ENCODE measurements around the gene KCNMB2. TPM values are rescaled to one million over a fixed set of nuclear protein-coding genes. Genes with fewer than 3 reads are reported as not detected.

Gene KCNMB2
- total RNA-seq, 1 donor from 2014 or later = 2.6 TPM

DNA sequence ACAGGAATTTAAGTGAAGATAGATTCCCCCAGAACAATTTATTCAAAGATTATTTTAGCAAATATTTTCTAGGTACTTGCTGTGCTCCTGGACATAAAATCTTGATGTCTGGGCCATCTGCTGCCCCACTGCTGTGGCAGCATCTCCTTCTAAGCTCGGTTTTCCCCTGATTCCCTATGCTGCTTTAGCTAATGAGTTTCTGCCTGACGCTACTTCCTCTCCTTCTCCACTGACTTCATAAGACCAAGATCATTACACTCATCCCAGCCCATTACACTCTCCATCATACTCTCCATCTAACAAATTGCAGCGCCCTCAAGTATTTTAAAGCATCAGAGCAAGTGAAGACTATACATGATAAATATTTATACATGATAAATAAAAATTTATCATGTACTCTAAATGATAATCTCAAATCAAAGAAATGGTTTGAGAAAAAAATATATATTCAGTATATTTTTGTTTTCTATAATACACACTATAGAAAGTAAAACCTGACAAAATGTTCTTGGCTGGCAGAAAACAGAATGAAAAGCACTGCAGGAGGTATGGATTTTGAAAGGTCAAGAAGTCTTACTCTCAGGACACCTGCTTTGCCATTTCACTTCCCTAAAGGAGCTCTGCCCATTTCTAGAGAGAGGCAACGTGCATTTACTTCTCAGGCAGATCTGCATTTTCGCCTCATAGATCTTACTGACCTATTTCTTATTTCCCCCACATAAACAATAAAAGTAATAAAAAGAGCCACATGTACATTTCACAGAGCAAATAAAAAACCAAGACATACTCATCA is 232.0 kb downstream of the KCNMB2 start:
- intact Hi-C loops (cut with DNase I) = no loop called here
- DNase-seq (no peak), ATAC-seq (ENCODE audit: poor library complexity) (no peak)

DNA sequence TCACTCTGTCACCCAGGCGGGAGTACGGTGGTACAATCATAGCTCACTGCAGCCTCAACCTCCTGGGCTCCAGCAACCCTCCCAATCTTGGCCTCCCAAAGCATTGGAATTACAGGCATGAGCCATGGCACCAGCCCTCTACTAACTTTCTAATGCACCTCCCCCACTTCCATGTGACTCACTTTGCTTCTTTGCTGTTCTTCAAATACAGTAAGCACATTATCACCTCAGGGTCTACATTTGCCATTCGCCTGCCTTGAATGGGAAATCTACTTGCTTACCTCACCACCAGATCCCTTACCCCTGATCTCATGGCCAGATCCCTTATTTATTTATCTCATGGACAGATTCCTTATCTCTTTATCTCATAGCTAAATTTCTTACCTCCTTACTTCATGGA is 235.3 kb downstream of the KCNMB2 start:
- no peak for ATAC-seq (ENCODE audit: poor library complexity)
- no peak for DNase-seq
- intact Hi-C loops (cut with DNase I) = no loop called here

DNA sequence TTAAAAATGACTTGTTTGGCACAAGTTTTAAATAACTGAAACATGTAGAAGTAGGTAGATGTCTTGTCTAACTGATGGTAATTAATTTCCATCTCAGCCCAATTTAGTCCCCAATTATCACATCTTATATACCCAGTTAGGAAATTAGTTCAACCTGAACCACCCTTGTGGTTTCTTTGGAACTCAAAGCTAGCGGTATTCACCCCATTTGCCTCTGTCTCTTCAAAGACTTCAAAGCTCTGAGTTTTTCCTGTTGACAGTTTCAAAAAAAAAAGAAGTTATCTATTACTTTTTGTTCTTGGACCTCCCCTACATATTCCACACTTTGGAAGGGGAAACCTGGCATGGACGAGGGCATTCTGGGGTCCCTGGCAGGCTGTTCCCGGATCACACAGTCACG is 236.5 kb downstream of the KCNMB2 start:
- DNase-seq = no peak
- ATAC-seq (ENCODE audit: poor library complexity) = no peak
- intact Hi-C loops (cut with DNase I) = no loop called here

DNA sequence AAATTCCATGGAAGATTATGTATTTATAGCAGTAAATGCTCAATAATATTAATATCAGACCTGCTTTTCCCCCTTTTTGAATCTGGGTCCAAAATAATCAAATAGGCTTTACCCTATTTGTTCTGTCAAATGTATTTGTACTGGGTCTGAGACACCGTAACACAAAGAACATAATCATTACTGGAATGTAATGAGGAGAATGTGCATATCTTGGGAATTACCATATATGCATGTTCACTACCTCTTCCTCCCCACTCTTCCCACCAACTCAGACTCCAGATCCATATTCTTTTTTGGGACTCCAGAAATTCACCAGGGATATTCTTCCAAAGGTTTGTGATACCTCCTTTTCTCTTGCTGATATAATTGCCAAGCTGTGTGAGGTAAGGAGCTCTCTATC is 237.1 kb downstream of the KCNMB2 start:
- intact Hi-C loops (cut with DNase I) = no loop called here
- no peak for ATAC-seq (ENCODE audit: poor library complexity)

DNA sequence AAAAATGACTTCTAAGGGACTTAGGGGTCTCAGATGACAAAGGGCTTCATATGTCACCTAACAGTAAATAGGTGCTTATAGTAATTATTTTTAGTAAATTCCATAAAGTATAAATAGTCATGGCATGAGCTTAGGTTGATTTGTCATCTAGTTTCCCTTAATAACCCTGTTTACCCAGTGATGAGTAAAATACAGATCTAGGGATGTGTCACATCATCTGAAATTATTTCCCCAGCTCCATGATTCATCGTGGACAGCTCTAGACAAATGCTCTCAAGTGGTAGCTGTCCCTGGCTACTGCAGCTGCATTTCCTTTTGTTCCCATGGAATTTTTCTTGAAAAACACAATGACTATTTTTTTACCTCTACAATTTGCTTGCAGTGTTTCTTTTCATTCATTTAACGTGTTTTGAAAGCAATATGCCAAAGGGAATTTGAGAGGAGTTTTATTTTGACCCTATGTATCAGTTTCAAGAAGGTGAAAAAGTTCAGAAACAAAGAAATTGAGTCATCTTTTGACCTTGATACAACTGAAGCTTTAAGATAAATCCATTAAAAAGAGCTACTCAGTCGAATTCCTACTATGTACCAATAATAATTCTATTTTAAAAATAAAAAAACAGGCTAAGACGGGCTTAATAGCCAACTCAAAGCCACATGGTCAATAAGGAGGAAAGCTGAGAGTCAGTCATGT is 241.6 kb downstream of the KCNMB2 start:
- DNase-seq (no peak), ATAC-seq (ENCODE audit: poor library complexity) (no peak)
- intact Hi-C loops (cut with DNase I) = no loop called here

More for the DNA sequence above, 237.1 kb downstream of the KCNMB2 start:
- DNase-seq = no peak

DNA sequence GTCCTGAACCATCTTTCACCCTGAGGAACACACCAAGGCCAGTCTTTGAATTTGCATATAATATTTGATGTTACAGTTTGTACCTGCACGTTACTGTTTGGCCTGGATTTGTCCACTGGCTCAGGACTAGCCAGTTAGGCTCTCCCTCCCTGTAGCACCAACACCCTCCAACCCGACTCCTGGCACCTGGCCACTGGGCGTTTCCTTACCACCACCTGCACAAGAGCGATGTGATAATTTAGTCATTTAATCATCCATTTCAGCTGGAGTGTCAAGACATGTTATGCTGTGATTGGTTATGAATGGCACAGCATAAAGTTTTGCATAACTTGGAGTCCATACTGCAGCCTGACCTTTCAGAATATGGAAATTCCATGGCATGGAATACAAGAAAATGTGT is 242.4 kb downstream of the KCNMB2 start:
- DNase-seq (no peak), ATAC-seq (ENCODE audit: poor library complexity) (no peak)
- intact Hi-C loops (cut with DNase I) = no loop called here

DNA sequence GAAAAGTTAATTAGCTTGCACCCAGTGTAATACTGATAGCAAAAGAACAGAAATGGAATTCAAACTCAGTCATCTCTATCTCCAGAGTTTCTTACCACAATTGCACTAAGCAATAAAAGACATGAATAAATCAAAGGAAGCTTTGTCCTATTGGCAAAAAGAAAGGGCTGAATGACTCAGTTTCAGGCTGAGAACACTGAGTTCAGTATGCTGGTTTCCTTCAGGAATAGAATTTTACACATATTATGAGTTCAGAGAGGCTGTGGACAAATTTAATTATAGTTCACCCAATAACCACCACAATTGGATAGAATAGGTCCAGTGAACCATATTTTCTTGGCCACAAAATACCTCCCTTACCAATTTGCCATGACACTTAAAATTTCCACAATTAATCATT is 249.7 kb downstream of the KCNMB2 start:
- intact Hi-C loops (cut with DNase I) = no loop called here
- ATAC-seq (ENCODE audit: poor library complexity) = no peak
- DNase-seq = no peak

DNA sequence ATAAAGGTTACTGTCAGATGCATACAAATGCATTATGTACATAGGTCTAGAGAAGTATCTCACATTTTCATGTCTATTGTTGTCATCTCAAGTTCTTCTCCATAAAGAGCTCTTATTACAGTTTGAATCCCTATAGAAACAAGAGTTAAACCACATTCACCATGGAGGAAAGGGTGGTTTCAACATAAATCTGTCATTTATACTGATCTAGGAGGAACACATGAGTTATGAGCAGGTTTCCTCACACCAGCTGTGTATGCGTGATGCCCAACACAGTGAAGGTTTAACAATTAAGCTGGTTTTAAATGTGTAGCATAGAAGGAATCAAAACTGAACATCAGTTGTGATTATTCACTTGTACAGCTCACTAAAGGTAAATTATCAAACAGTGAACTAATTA is 251.7 kb downstream of the KCNMB2 start:
- ATAC-seq (ENCODE audit: poor library complexity) (no peak), DNase-seq (no peak)
- intact Hi-C loops (cut with DNase I) = no loop called here

DNA sequence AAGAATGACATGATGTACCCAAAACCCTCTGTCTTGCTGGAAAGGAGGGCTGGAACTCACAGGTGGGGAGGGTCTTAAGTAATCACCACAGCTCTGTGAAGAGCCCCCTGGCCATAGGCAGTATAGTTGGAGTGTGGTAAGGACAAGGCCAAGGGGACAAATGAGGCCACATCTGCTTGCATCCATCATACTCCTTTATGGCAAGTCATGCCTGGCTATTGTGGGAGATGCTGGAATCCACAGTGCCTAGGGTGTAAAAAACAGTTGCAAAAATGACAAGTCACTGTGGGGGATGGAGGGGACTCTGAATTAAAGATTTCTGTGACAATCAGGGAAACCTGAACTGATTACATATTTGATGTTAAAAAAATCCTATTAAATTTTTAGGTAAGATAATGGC is 258.5 kb downstream of the KCNMB2 start:
- DNase-seq = no peak
- intact Hi-C loops (cut with DNase I) = no loop called here
- ATAC-seq (ENCODE audit: poor library complexity) = no peak

DNA sequence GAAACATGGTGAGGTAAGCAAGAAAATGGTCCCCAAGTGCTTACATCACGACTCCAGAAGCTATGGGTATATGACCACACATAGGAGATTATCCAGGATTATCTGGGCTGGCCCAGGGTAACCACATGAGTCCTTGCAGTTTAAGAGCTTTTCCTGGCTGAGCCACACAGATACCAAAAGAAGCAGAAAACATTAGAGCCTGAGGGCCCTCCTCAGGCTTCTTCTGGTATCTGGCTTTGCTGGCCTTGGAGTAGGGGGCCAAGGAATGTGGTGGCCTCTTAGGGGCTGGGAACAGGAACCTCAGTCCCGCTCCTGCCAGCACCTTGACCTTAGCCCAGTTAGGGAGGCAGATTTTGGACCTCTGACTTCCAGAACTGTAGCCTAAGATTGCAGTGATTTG is 259.1 kb downstream of the KCNMB2 start:
- ATAC-seq (ENCODE audit: poor library complexity) (no peak), DNase-seq (no peak)
- intact Hi-C loops (cut with DNase I) = no loop called here

DNA sequence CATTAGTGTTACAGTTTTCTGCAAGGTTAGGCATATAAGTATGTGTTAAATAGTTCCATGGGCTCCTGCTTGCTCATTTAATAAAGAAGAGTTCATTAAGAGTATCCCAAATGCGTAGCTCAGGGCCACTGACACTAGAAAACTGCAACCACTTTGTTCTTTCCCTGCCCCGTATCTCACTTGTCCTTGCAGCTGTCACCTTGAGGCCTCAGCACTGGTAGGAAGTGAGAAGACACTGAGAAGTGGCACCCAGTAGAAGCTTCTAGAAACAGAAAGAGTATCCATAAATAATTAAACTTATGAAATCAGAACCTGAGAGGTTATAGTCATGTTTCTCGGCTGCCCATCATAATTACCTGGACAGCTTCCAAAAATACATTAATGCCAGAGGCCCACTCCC is 266.0 kb downstream of the KCNMB2 start:
- intact Hi-C loops (cut with DNase I) = no loop called here
- ATAC-seq (ENCODE audit: poor library complexity) = no peak
- DNase-seq = no peak

DNA sequence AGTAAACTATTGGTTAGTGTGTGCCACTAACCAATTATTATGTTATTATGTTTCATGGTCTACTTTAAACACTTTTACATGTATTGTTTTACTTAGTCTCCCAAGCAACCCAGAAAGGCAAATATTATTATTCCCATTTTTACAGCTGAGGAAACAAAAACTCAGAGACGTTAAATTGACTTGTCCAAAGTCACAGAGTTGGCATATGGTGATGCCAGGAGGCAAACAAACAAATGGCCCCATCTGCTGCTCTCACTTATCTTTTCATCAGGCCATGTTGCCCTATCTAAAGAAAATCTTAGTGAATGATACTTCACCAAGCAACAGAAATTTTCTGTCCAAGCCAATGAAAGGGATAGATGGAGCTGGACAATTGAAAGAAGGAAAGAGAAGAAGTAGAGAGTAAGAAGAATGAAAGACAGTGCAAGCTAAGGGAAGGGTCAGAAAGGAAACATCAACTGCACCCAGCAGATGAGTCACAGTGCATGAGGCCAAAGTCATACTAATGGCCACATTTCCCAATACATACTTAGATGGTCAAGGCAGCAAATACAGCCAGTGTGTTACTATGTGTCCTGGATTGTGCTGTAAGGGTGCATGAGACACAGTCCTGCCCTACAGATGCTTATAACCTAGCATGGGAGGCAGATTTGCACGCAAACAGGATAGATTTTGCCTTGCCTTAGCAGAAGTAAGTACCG is 266.9 kb downstream of the KCNMB2 start:
- ATAC-seq (ENCODE audit: poor library complexity) = peak; percentile 51
- DNase-seq = no peak

DNA sequence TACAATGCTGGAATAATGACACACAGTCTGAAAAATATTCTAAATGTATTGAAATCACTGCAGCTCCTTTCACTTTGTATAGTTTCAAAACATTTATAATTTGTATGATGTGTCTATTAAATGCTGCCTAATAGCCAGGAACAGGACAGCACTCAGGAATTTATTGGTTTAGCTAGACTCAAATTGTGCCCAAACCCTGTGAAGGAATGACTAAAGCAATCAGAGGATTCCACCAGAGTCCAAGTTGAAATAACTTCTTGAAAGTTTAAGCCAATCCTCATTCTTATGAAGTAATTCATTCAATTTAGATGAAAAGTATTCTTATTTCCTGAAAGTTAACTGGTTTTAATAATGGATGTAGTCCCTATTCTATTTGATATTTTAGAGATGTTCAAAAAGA is 268.4 kb downstream of the KCNMB2 start:
- intact Hi-C loops (cut with DNase I) = no loop called here
- DNase-seq = no peak
- no peak for ATAC-seq (ENCODE audit: poor library complexity)

More for the DNA sequence above, 266.9 kb downstream of the KCNMB2 start:
- intact Hi-C loops (cut with DNase I) = no loop called here

DNA sequence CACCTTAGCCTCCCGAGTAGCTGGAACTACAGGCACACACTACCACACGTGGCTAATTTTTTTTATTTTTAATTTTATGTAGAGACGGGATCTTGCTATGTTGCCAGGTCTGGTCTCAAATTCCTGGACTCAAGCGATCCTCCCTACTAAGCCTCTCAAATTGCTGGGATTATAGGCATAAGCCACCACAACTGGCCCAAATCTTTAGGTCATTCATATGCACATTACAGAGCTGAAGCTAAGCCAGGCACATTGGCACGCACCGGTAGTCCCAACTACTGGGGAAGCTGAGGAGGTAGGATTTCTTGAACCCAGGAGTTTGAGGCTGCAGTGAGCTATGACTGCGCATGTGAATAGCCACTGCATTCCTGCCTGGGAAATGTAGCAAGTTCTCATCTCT is 269.5 kb downstream of the KCNMB2 start:
- intact Hi-C loops (cut with DNase I) = no loop called here
- no peak for ATAC-seq (ENCODE audit: poor library complexity)
- no peak for DNase-seq

DNA sequence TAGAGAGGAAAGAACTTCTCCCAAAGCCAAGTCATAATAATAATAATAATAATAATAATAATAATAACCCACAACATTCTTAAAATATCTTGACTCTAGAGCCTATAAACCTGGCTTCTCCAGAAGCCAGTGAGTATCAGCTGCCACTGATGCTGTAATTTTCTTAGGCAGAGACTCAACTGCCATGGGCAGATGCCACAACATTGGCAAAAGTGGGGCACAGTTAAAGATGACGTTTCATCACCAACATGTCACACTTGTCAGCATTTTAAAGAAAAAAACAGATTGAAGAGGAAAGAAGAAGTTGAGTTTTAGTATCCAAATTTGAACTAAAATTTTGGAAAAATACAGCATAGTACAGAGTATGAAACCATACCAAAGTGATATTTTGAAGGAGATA is 270.4 kb downstream of the KCNMB2 start:
- intact Hi-C loops (cut with DNase I) = no loop called here
- no peak for DNase-seq
- no peak for ATAC-seq (ENCODE audit: poor library complexity)

DNA sequence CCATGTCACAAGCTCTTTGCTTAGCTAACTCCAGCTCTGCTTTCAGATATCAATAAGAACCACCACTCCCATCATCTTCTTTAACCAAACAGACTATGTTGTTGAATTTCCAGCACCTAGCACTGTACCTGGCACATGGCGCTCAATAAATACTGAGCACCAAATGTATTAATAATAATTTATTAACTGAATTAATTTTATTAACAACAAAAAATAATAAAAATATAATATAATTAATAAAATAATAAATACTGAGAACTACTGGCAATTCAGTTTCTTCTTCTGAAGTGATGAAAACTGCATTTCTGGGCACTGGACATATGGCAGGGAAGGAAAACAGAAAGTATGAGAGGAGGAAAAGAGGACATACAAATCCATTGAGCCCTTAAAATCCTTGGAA is 271.5 kb downstream of the KCNMB2 start:
- ATAC-seq (ENCODE audit: poor library complexity) (no peak), DNase-seq (no peak)
- intact Hi-C loops (cut with DNase I) = no loop called here

DNA sequence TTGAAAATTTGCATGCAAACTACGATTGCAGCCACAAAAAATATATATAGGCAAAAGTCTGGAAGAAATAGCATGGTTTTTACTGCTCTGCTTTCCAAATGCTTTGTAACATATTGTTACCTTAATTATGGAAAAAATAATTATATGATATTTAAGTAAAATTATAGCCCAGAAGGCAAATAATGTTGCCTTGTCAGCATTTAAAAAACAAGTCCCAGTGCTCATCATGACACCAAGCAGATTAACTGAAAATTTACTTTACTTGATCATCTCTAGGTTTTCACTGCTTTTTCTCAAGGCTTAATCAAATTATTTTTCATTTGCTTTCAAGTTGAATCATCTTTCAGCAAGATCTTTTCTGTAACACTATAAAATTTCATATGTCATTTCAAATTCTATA is 272.5 kb downstream of the KCNMB2 start:
- DNase-seq (no peak), ATAC-seq (ENCODE audit: poor library complexity) (no peak)
- intact Hi-C loops (cut with DNase I) = no loop called here

DNA sequence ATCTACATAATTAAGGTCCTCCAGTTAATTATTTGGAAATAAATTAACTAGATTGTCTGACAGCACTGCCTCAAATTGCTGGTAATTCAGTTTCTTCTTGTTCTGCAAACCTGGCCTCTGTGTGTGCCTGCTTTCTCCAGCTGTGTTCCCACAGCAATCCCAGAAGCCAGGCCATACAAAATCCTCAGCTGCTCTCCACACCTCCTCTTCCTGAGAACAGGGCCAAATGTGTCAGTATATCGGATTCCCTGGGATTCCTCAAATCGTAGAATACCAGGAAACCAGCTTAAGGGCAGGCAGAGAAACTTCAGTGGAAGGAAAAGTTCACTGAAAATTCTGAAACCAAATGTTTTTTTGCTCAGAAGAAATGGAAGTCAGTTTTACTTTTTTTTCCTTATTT is 273.9 kb downstream of the KCNMB2 start:
- DNase-seq (no peak), ATAC-seq (ENCODE audit: poor library complexity) (peak; percentile 61)
- intact Hi-C loops (cut with DNase I) = no loop called here

DNA sequence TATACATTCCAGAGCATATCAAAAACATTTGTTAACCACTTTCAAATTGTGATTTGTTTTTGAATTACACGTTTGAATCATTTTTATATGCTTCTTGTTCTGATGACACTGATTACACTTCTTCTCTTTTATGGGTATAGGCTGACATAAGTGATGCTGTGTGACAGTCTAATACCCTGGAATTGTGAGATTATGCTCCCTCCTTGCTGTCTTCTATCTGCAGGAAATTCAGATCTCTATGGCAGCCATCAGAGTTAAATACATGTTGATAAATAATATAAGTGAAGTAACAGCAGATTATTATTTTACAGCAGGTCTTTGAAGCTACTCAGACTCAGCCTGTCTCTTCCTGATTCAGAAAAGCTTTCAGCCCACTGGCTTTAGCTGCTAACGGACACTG is 286.5 kb downstream of the KCNMB2 start:
- ATAC-seq (ENCODE audit: poor library complexity) (no peak), DNase-seq (no peak)
- intact Hi-C loops (cut with DNase I) = no loop called here

DNA sequence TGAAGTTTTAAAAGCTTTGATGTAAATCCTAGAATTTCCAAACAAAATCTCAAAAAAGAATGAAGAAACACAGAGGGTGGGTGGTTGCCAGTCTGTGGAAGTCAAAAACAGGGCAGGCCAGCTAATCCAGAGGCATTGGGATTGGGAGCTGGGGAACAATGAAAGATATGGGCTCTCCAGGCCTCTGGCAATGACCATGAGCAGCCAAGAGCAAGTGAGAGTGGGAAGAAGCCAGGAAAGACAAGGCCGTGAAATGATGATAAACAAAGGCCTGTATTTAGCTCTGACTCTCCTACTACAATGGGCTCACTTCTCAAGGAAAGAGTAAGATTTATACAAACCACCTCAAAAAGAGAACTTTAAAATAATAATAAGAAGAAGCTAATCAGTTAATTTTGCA is 286.9 kb downstream of the KCNMB2 start:
- no peak for DNase-seq
- intact Hi-C loops (cut with DNase I) = no loop called here
- peak; percentile 74 for ATAC-seq (ENCODE audit: poor library complexity)

Data from Right ventricle myocardium superior (tissue), 1 donor.